Heart left ventricle (tissue), 16 donors: ENCODE results near the gene OXSR1. TPM values are rescaled to one million over a fixed set of nuclear protein-coding genes. Genes with fewer than 3 reads are reported as not detected.

Experiments
- ATAC-seq, 4 donors: fragments of 200-7000 bp; cut with Tn5 transposase; one replicate each; pipeline ENCODE4 v1.9.1; 2020 to 2022; ENCODE audit warnings: moderate library complexity in 4 of 4, mild to moderate bottlenecking in 3 of 4, moderate number of reproducible peaks in 1 of 4
- DNase-seq, 5 donors: peaks; one replicate each; pipeline ENCODE4 v3.0.0-alpha.2; 2020
- H3K27ac ChIP-seq, 12 donors: fragments of 200-600 bp; sonication (generic) in 4 of 12; one replicate each; pipeline versions ENCODE4 v1.5.0 to v1.8.0; 2016 to 2022; ENCODE audit warnings: mild to moderate bottlenecking in 2 of 12
- H3K27me3 ChIP-seq, 9 donors: fragments of 200-600 bp; sonication (generic) in 2 of 9; one replicate each; pipeline versions ENCODE4 v1.5.1 to v1.8.0; 2016 to 2022; ENCODE audit warnings: mild to moderate bottlenecking in 3 of 9
- H3K36me3 ChIP-seq, 9 donors: fragments of 200-600 bp; sonication (generic) in 2 of 9; one replicate each; pipeline versions ENCODE4 v1.5.0 to v1.8.0; 2018 to 2022; ENCODE audit warnings: mild to moderate bottlenecking in 2 of 9
- H3K4me1 ChIP-seq, 12 donors: fragments of 200-600 bp; sonication (generic) in 4 of 12; one replicate each; pipeline versions ENCODE4 v1.5.0 to v1.8.0; 2016 to 2022; ENCODE audit warnings: mild to moderate bottlenecking in 3 of 12
- H3K4me3 ChIP-seq, 12 donors: fragments of 200-600 bp; sonication (generic) in 4 of 12; one replicate each; pipeline versions ENCODE4 v1.5.0 to v1.8.0; 2017 to 2022; ENCODE audit warnings: mild to moderate bottlenecking in 9 of 12, moderate library complexity in 4 of 12
- H3K9me3 ChIP-seq, 12 donors: fragments of 200-600 bp; sonication (generic) in 4 of 12; one replicate each; pipeline versions ENCODE4 v1.5.0 to v1.8.0; 2016 to 2022; ENCODE audit warnings: mild to moderate bottlenecking in 1 of 12
- CTCF ChIP-seq, 12 donors: fragments of 200-600 bp; sonication (generic) in 4 of 12; IDR thresholded peaks; one replicate each; pipeline versions ENCODE4 v1.5.0 to v1.8.0; 2018 to 2022; ENCODE audit warnings: antibody characterized with exemption in 12 of 12, mild to moderate bottlenecking in 5 of 12
- POLR2A ChIP-seq, 2 donors: fragments of 450-650 bp; IDR thresholded peaks; one replicate each; pipeline ENCODE4 v1.6.1; 2017; ENCODE audit warnings: antibody characterized with exemption in 2 of 2, mild to moderate bottlenecking in 2 of 2, moderate library complexity in 2 of 2
- WGBS, 4 donors: extraction: QIAGEN DNeasy Blood & Tissue Kit in 2 of 4; methylation state at CpG; one replicate each; pipeline versions ENCODE4 v1.1.5 to v1.1.7; 2013 to 2018; 5-methylcytosine and 5-hydroxymethylcytosine counted together
- intact Hi-C, 10 donors: fragments of 100-400 bp; cut with DNase I; formaldehyde crosslinking; loops; one replicate each; pipeline versions ENCODE4 v1.11.1 to v1.14.2; 2022
- polyA plus RNA-seq, 2 donors: library from polyadenylated mRNA; stranded (reverse); fragments of 200-250 nt; gene quantifications; one replicate each; pipeline ENCODE4 v1.2.3, GENCODE V29; 2013
- total RNA-seq, 9 donors: library from RNA; depleted of rRNA in 2 of 9; stranded (reverse); fragments of >200 nt in 2 of 9; fragmentation: NEBNext Ultra II Directional in 3 of 9; extraction: Animal tissue kit (Norgen Biotek cat#: 25700) in 3 of 9; gene quantifications; one replicate each; pipeline versions ENCODE4 v1.1.0 to v1.2.4, GENCODE V29; 2016 to 2023
- donor health status: ischemic (EF 13 %, LVEDD 7.1; RV severe dilation, severe dysfunction).
- donor health status: healthy with polysubstance abuse.
- donor health status: DM: no; HTN: yes; CAD: no.
- donor health status: DM: no; HTN: no; CAD: no.
- donor health status: ischemic (EF 25% LVEDD 6.9; RV normal size, moderate dysfunction).
- donor health status: ischemic (EF 25% LVEDD 5.7; RV mildly dilated, moderate dysfunction).
- donor health status: healthy.
- donor health status: DM: yes; HTN: yes; CAD: no.
- donor health status: ischemic (EF 35%, LVEDD 5.7; RV mildly dilated, moderate dysfunction).
- donor health status: nonischemic (EF 11% LVEDD 7.7; RV severe dilation, severe dysfunction).
- donor health status: DM: yes; HTN: yes; CAD: no.
- donor health status: PGD.
- donor health status: ischemic (EF 29% LVEDD 5.4; RV normal size, mild dysfunction).
- donor health status: nonischemic (EF 23%, LVEDD 6.1; RV moderate dilation, normal function).

Gene OXSR1
- total and polyA plus RNA-seq, 11 donors, result 10.4 to 38.3 (median 31.7) TPM

GRCh38 chr3:38212141-38212540, 46.8 kb downstream of the OXSR1 start:
- no peak for ATAC-seq
- H3K4me1 ChIP-seq, result peaks cover 0 to 28% (median 6%) of the 10 kb centered on the region in 12 donors
- TF ChIP-seq POLR2A (IDR thresholded peaks at IDR 0.05), result no peak
- no peak for TF ChIP-seq CTCF (IDR thresholded peaks at IDR 0.05)
- H3K27ac ChIP-seq, result no peak overlapping the region
- H3K27me3 ChIP-seq, result no peaks in the 10 kb centered on the region
- no peak overlapping the region for H3K4me3 ChIP-seq
- DNase-seq, result no peak
- peaks cover 0 to 18% (median 13%) of the 10 kb centered on the region in 9 donors for H3K36me3 ChIP-seq
- intact Hi-C loops, result no loop called here
- no peaks in the 10 kb centered on the region for H3K9me3 ChIP-seq
- WGBS, 4 donors, result 29 to 61% (median 46%) methylated on average over 1 of the region's 1 CpG

GRCh38 chr3:38214560-38214959, 49.2 kb downstream of the OXSR1 start:
- no peak for DNase-seq
- no peaks in the 10 kb centered on the region for H3K27me3 ChIP-seq
- no peak overlapping the region for H3K27ac ChIP-seq
- H3K36me3 ChIP-seq, result peaks cover 0 to 23% (median 14%) of the 10 kb centered on the region in 9 donors
- intact Hi-C loops, result no loop called here
- no peak for TF ChIP-seq POLR2A (IDR thresholded peaks at IDR 0.05)
- TF ChIP-seq CTCF (IDR thresholded peaks at IDR 0.05), result no peak
- H3K4me1 ChIP-seq, result peaks cover 0 to 26% (median 3%) of the 10 kb centered on the region in 12 donors
- no peak for ATAC-seq
- WGBS, 4 donors, result 92 to 99% (median 96%) methylated on average over 2 of the region's 2 CpGs
- no peak overlapping the region for H3K4me3 ChIP-seq
- no peaks in the 10 kb centered on the region for H3K9me3 ChIP-seq

- Histone ChIP-seq H3K4me3 (no peak overlapping the region), H3K27ac (no peak overlapping the region), H3K27me3 (no peaks in the 10 kb centered on the region), H3K9me3 (no peaks in the 10 kb centered on the region), H3K36me3 (peaks cover 0 to 50% (median 36%) of the 10 kb centered on the region in 9 donors), H3K4me1 (peaks cover 0 to under 1% (median 0%) of the 10 kb centered on the region in 12 donors)
- ATAC-seq (no peak), DNase-seq (no peak)
- no peak for TF ChIP-seq CTCF (IDR thresholded peaks at IDR 0.05)
- no peak for TF ChIP-seq POLR2A (IDR thresholded peaks at IDR 0.05)
- 94 to 99% (median 96%) methylated on average over 3 of the region's 3 CpGs for WGBS, 4 donors
- intact Hi-C loops, result no loop called here
Measured at GRCh38 chr3:38219609-38220197, 54.4 kb downstream of the OXSR1 start.

- 97 to 100% (median 98%) methylated on average over 1 of the region's 1 CpG for WGBS, 4 donors
Measured at GRCh38 chr3:38221005-38221404, 55.7 kb downstream of the OXSR1 start.

More at GRCh38 chr3:38221005-38221404, 55.7 kb downstream of the OXSR1 start:
- H3K36me3 ChIP-seq, result peaks cover 0 to 61% (median 48%) of the 10 kb centered on the region in 9 donors
- no peak overlapping the region for H3K27ac ChIP-seq
- H3K4me1 ChIP-seq, result no peaks in the 10 kb centered on the region
- DNase-seq (no peak), ATAC-seq (no peak)
- no peak overlapping the region for H3K4me3 ChIP-seq
- no peaks in the 10 kb centered on the region for H3K27me3 ChIP-seq
- no peaks in the 10 kb centered on the region for H3K9me3 ChIP-seq
- intact Hi-C loops, result no loop called here
- TF ChIP-seq CTCF (IDR thresholded peaks at IDR 0.05) (no peak), POLR2A (IDR thresholded peaks at IDR 0.05) (no peak)
